H1 (cell line): ENCODE results near the gene TTLL5. TPM values are rescaled to one million over a fixed set of nuclear protein-coding genes. Genes with fewer than 3 reads are reported as not detected.

ENCODE experiments used
- CTCF ChIA-PET: fragments of 300-600 bp; sonication (Branson Sonifier 250); formaldehyde crosslinking; loops from one replicate; lab custom pipeline; 2021; ENCODE audit not compliant: partially characterized antibody; lab: Charles Lee
- POLR2A ChIA-PET: fragments of 300-600 bp; sonication (Branson Sonifier 250); formaldehyde crosslinking; loops from one replicate; lab custom pipeline; 2021; ENCODE audit warnings: inconsistent platforms; ENCODE audit not compliant: partially characterized antibody; lab: Charles Lee
- DNase-seq, 2 experiments: peaks; one replicate each; pipeline versions ENCODE4 v3.0.0 to v3.0.0-alpha.2; 2010 to 2022; ENCODE audit warnings: low spot score in 2 of 2, low read depth in 1 of 2, mixed read lengths in 1 of 2
- FAIRE-seq: peaks from 2 replicates; lab custom pipeline; 2011; peaks lifted over from hg19 to GRCh38; lab: Jason Lieb, UNC
- H2AFZ ChIP-seq: 2 replicates; pipeline ENCODE4 v1.8.1; 2012; ENCODE audit warnings: low read length, inconsistent platforms
- H2AK5ac ChIP-seq: 2 replicates; pipeline ENCODE4 v1.6.1; 2013; ENCODE audit warnings: low read depth, low read length
- H2BK120ac ChIP-seq: replicated peaks from 2 replicates; pipeline ENCODE3; 2013; ENCODE audit warnings: low read depth, low read length, inconsistent platforms
- H2BK12ac ChIP-seq: 2 replicates; pipeline ENCODE4 v1.6.1; 2013; ENCODE audit warnings: low read depth, low read length
- H2BK15ac ChIP-seq: 2 replicates; pipeline ENCODE4 v1.6.1; 2013; ENCODE audit warnings: low read length
- H2BK20ac ChIP-seq: 2 replicates; pipeline ENCODE4 v1.6.1; 2013; ENCODE audit warnings: low read length
- H2BK5ac ChIP-seq: 2 replicates; pipeline ENCODE4 v1.6.1; 2013; ENCODE audit warnings: low read depth, low read length
- H3K14ac ChIP-seq: 2 replicates; pipeline ENCODE4 v1.6.1; 2013; ENCODE audit warnings: inconsistent platforms; ENCODE audit not compliant: insufficient read length
- H3K18ac ChIP-seq: 2 replicates; pipeline ENCODE4 v1.6.1; 2013; ENCODE audit warnings: low read length; ENCODE audit errors: extremely low read depth
- H3K23ac ChIP-seq: 2 replicates; pipeline ENCODE4 v1.6.1; 2013; ENCODE audit warnings: inconsistent platforms; ENCODE audit not compliant: insufficient read length
- H3K23me2 ChIP-seq: 2 replicates; pipeline ENCODE4 v1.6.1; 2013; ENCODE audit warnings: low read depth, low read length
- H3K27ac ChIP-seq: 2 replicates; pipeline ENCODE4 v1.6.1; 2011; ENCODE audit warnings: low read depth, low read length, inconsistent platforms
- H3K27me3 ChIP-seq, 4 experiments: replicated peaks in 1 of 4; 1 replicate in 1 of 4; 2 replicates in 3 of 4; pipeline versions ENCODE4 v1.6.1 to v1.8.1; 2011 to 2013; ENCODE audit warnings: low read length in 3 of 4, mild to moderate bottlenecking in 3 of 4, inconsistent platforms in 2 of 4, mixed read lengths in 2 of 4, moderate library complexity in 1 of 4; ENCODE audit not compliant: control insufficient read depth in 3 of 4, insufficient read depth in 3 of 4; ENCODE audit errors: extremely low read depth in 1 of 4
- H3K36me3 ChIP-seq, 4 experiments: 2 replicates each; pipeline versions ENCODE4 v1.6.1 to v1.8.1; 2011 to 2013; ENCODE audit warnings: mild to moderate bottlenecking in 4 of 4, low read length in 3 of 4, moderate library complexity in 2 of 4, control low read depth in 1 of 4, inconsistent platforms in 1 of 4; ENCODE audit not compliant: insufficient read depth in 4 of 4, control insufficient read depth in 2 of 4
- H3K4ac ChIP-seq: replicated peaks from 2 replicates; pipeline ENCODE3; 2013; ENCODE audit warnings: low read length, low read depth, mixed read lengths, inconsistent platforms; ENCODE audit not compliant: insufficient read length
- H3K4me1 ChIP-seq, 4 experiments: replicated peaks in 1 of 4; 1 replicate in 1 of 4; 2 replicates in 3 of 4; pipeline versions ENCODE4 v1.6.1 to v1.8.1; 2011 to 2013; ENCODE audit warnings: low read length in 3 of 4, inconsistent platforms in 2 of 4, mixed read lengths in 1 of 4; ENCODE audit not compliant: insufficient read depth in 4 of 4, control insufficient read depth in 3 of 4
- H3K4me2 ChIP-seq, 2 experiments: 2 replicates each; pipeline versions ENCODE4 v1.6.1 to v1.8.1; 2011 to 2013; ENCODE audit warnings: low read depth in 2 of 2, low read length in 2 of 2, control low read depth in 1 of 2, inconsistent platforms in 1 of 2, mild to moderate bottlenecking in 1 of 2; ENCODE audit not compliant: insufficient read depth in 1 of 2
- H3K4me3 ChIP-seq, 4 experiments: fragments of 200-600, 300-600 bp in 1 of 4; sonication (generic), shearing (Covaris generic), sonication (Bioruptor Twin) in 1 of 4; 2 replicates each; pipeline versions ENCODE4 v1.5.1 to v1.8.1; 2011 to 2016; ENCODE audit warnings: low read length in 4 of 4, low read depth in 3 of 4, control low read depth in 2 of 4, inconsistent platforms in 2 of 4, mild to moderate bottlenecking in 2 of 4, mixed read lengths in 1 of 4, moderate library complexity in 1 of 4; ENCODE audit not compliant: insufficient read depth in 2 of 4; ENCODE audit errors: extremely low read depth in 1 of 4
- H3K56ac ChIP-seq: replicated peaks from 2 replicates; pipeline ENCODE3; 2013; ENCODE audit warnings: low read depth, mild to moderate bottlenecking, mixed read lengths, low read length, inconsistent platforms; ENCODE audit not compliant: insufficient read length
- H3K79me1 ChIP-seq: 2 replicates; pipeline ENCODE4 v1.6.1; 2013; ENCODE audit warnings: low read depth, low read length, control low read depth
- H3K79me2 ChIP-seq, 2 experiments: 2 replicates each; pipeline versions ENCODE4 v1.6.1 to v1.8.1; 2012 to 2013; ENCODE audit warnings: low read length in 2 of 2, mild to moderate bottlenecking in 2 of 2, inconsistent platforms in 1 of 2; ENCODE audit not compliant: insufficient read depth in 2 of 2, control insufficient read depth in 1 of 2
- H3K9ac ChIP-seq, 4 experiments: replicated peaks in 1 of 4; 1 replicate in 1 of 4; 2 replicates in 3 of 4; pipeline versions ENCODE4 v1.6.1 to v1.8.1; 2011 to 2013; ENCODE audit warnings: low read depth in 3 of 4, low read length in 3 of 4, control low read depth in 2 of 4, mild to moderate bottlenecking in 2 of 4, moderate library complexity in 2 of 4, inconsistent platforms in 1 of 4; ENCODE audit errors: extremely low read depth in 1 of 4
- H3K9me3 ChIP-seq, 2 experiments: 2 replicates each; pipeline versions ENCODE4 v1.6.1 to v1.8.1; 2012 to 2013; ENCODE audit warnings: mild to moderate bottlenecking in 2 of 2, moderate library complexity in 2 of 2, control low read depth in 1 of 2, inconsistent platforms in 1 of 2, low read depth in 1 of 2, low read length in 1 of 2, mixed read lengths in 1 of 2; ENCODE audit not compliant: insufficient read depth in 2 of 2
- H4K20me1 ChIP-seq, 2 experiments: replicated peaks in 1 of 2; 2 replicates each; pipeline versions ENCODE3 to v1.8.1; 2011 to 2013; ENCODE audit warnings: inconsistent platforms in 2 of 2, low read length in 2 of 2, mild to moderate bottlenecking in 1 of 2; ENCODE audit not compliant: insufficient read depth in 2 of 2, control insufficient read depth in 1 of 2
- H4K5ac ChIP-seq: 2 replicates; pipeline ENCODE4 v1.6.1; 2013; ENCODE audit warnings: low read length, low read depth, mixed read lengths, inconsistent platforms; ENCODE audit not compliant: insufficient read length
- H4K8ac ChIP-seq: 2 replicates; pipeline ENCODE4 v1.8.0; 2013; ENCODE audit warnings: mild to moderate bottlenecking, moderate library complexity, low read length, inconsistent platforms; ENCODE audit not compliant: insufficient read depth; ENCODE audit errors: extremely low read depth
- H4K91ac ChIP-seq: replicated peaks from 2 replicates; pipeline ENCODE3; 2013; ENCODE audit warnings: low read length, mixed read lengths, inconsistent platforms; ENCODE audit not compliant: insufficient read length
- CBX5 ChIP-seq: fragments of 300-800, 300-1000 bp; sonication (generic); IDR thresholded peaks from 2 replicates; pipeline ENCODE4 v1.7.1; 2016; ENCODE audit warnings: antibody characterized with exemption, low read length, low read depth
- CHD1 ChIP-seq: IDR thresholded peaks from 2 replicates; pipeline ENCODE4 v1.6.1; 2012; ENCODE audit warnings: low read depth, low read length, improper control_type of control experiment
- CTCF ChIP-seq, 3 experiments: IDR thresholded peaks; 1 replicate in 2 of 3; 2 replicates in 1 of 3; pipeline versions ENCODE4 v1.5.1 to v1.6.1; 2011; ENCODE audit warnings: low read length in 3 of 3, mild to moderate bottlenecking in 3 of 3, inconsistent platforms in 2 of 3, low read depth in 1 of 3, moderate library complexity in 1 of 3; ENCODE audit not compliant: insufficient read depth in 1 of 3; ENCODE audit errors: control extremely low read depth in 1 of 3
- SP4 ChIP-seq: IDR thresholded peaks from 2 replicates; pipeline ENCODE4 v1.6.1; 2012; ENCODE audit warnings: low read length, inconsistent platforms
- WGBS, 2 experiments: shearing (Covaris generic) in 1 of 2; methylation state at CpG; one replicate each; pipeline versions ENCODE4 v1.1.6 to v1.1.7; 2013 to 2015; ENCODE audit warnings: low lambda C conversion rate in 2 of 2, mixed read lengths in 2 of 2, inconsistent platforms in 1 of 2, low coverage in 1 of 2, missing lambda C conversion rate in 1 of 2; ENCODE audit not compliant: insufficient replicate concordance in 2 of 2, insufficient coverage in 1 of 2, insufficient read length in 1 of 2; ENCODE audit errors: extremely low coverage in 1 of 2, missing lambda C conversion rate in 1 of 2; 5-methylcytosine and 5-hydroxymethylcytosine counted together
- polyA plus RNA-seq, 7 experiments: library from polyadenylated mRNA; depleted of rRNA in 3 of 7; stranded (reverse) in 5 of 7; unstranded in 2 of 7; fragments of >200 nt in 5 of 7; fragments of 200-250 nt in 2 of 7; gene quantifications; 1 replicate in 5 of 7; 2 replicates in 1 of 7; 4 replicates in 1 of 7; pipeline versions ENCODE4 v1.2.1 to v1.2.3, GENCODE V29; 2011 to 2013; ENCODE audit warnings: missing spikeins in 2 of 7, mixed read lengths in 2 of 7
- total RNA-seq: library from RNA; stranded (reverse); fragmentation: NEBNext Ultra II Directional; extraction: Animal tissue kit (Norgen Biotek cat#: 25700); gene quantifications from 2 replicates; pipeline ENCODE4 v1.2.1, GENCODE V29; 2021

TTLL5 gene
- total and polyA plus RNA-seq, 2 of the 8 experiments (the other 6 are each of a cell fraction or from before 2014, with no cell fraction given): 16.1 to 45.9 TPM

- Histone ChIP-seq H4K91ac (no peak overlapping the region), H3K4me1 (peaks cover 3 to 12% (median 8%) of the 10 kb centered on the region in 4 experiments; a peak in 6 of 7 replicates), H3K4me3 (no peak overlapping the region), H3K4me2 (0 out of 4 replicates have a peak overlapping the region, but pooled peaks have one; percentile 2 to 36), H2AFZ (no peak overlapping the region), H3K27me3 (no peaks in the 10 kb centered on the region), H2AK5ac (peak overlapping the region; percentile 78; the same call in 1 of the 2 replicates), H3K9me3 (no peaks in the 10 kb centered on the region), H3K23ac (no peak overlapping the region), H2BK20ac (no peak overlapping the region), H3K79me2 (no peaks in the 10 kb centered on the region), H3K18ac (peak overlapping the region; percentile 38; the same call in 1 of the 2 replicates), H4K8ac (no peak overlapping the region), H3K27ac (peak overlapping the region; percentile 37; the same call in 1 of the 2 replicates), H3K36me3 (no peaks in the 10 kb centered on the region), H3K79me1 (no peaks in the 10 kb centered on the region), H2BK15ac (no peak overlapping the region), H3K56ac (no peak overlapping the region), H2BK12ac (no peak overlapping the region), H2BK5ac (peak overlapping the region; percentile 17; the same call in 1 of the 2 replicates), H3K4ac (no peak overlapping the region), H4K20me1 (no peaks in the 10 kb centered on the region), H4K5ac (no peak overlapping the region), H3K14ac (no peak overlapping the region), H2BK120ac (no peak overlapping the region), H3K9ac (no peak overlapping the region), H3K23me2 (no peaks in the 10 kb centered on the region)
- no peak for DNase-seq
- CTCF ChIA-PET: interaction anchor here (0.9 to 2.7 kb wide), 5 partner anchors 9 to 643 kb away, joined by 3 to 13 read pairs (median 7); no protein-coding TSS in a partner anchor
- TF ChIP-seq SP4 (no peak), CBX5 (no peak), CTCF (IDR thresholded peaks at IDR 0.05; ENCODE audit: control extremely low read depth in 1 of 3, insufficient read depth in 1 of 3, low read depth in 1 of 3, low read length in 3 of 3) (no peak), CHD1 (no peak)
- 82% methylated on average over 7 of the region's 7 CpGs; no CpG with 5 or more reads in 1 of the 2 experiments for WGBS, 2 experiments
- POLR2A ChIA-PET: no interaction called here
- peak; percentile 42 for FAIRE-seq
Measured at GRCh38 chr14:75811872-75812499, 150.9 kb downstream of the TTLL5 start.
